PC-3 (cell line): ENCODE measurements around the gene CORO2B.

Experiments
- CTCF ChIP-seq: fragments of 300-600 bp; sonication (generic); conservative IDR thresholded peaks from 2 replicates; pipeline ENCODE4 v1.5.1; 2017; ENCODE audit warnings: antibody characterized with exemption, low read depth, mild to moderate bottlenecking, low read length
- EZH2 ChIP-seq: fragments of 300-600 bp; sonication (generic); IDR thresholded peaks from one replicate; pipeline ENCODE4 v1.6.1; 2017; ENCODE audit warnings: antibody characterized with exemption, mild to moderate bottlenecking, low read length; ENCODE audit not compliant: unreplicated experiment

- no peak for TF ChIP-seq CTCF
- no peak for TF ChIP-seq EZH2
These were observed 30.8 kb downstream of the CORO2B start for GRCh38 chr15:68609629-68610028.
